Stimulated activated CD8-positive, alpha-beta memory T cell treated with anti-CD3 and anti-CD28 coated beads, Interleukin-12 subunit alpha, Interleukin-12 subunit beta, amount 100 ng/mL, for 24 hours (primary cell): ENCODE data around the gene FAM120B.

ENCODE experiments used
- DNase-seq: peaks from one replicate; pipeline ENCODE4 v3.0.0-alpha.2; 2020; ENCODE audit errors: extremely low read depth

Gene FAM120B

DNA sequence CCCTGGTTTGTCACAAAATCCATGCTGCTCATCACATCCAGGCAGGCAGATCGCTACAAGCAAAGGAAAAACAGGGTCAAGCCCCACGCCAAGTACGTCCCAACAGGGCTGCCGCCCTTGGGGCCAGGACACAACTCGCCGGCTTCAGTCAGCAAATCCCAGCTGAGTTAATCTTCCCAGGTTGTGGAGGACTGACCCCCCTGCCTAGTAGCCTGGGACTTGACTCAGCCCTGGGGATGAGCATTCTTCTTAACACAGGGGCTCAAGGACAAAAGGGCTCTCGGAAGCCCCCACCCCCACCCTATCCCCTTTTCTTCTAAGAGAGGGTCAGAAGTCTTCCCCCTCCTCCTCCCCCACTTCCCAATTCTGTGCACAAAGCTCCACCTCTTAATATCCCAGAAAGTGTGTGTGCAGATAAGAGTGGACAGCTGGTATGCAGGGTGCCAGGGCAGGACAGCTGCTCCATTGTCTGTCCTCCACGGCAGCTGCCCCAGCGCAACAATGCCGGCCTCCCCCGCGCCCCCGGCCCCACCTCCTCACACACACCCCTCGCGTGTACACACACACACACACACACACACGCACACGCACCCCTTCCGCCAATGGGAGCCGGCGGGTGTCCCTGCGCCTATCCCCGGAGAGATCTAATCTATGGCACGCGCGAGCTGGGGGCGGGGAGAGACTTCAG is 20.2 kb upstream of the FAM120B start:
- DNase-seq, result no peak

DNA sequence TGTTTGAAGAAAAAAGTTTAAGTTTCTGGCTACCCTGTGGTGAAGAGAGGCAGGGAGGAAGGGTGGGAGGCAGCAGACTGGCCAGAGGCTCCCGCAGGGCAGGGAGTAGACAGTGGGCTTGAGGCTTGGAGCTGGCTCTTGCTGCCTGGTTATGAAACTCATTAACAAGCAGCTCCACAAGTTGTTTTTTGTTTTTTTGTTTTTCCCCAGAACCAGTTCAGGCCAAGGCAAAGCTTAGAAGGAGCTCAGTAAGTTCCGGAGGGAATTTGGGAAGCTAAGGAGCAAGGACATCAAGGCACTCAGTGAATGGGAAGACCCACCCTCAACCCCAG is 19.7 kb upstream of the FAM120B start:
- no peak for DNase-seq

DNA sequence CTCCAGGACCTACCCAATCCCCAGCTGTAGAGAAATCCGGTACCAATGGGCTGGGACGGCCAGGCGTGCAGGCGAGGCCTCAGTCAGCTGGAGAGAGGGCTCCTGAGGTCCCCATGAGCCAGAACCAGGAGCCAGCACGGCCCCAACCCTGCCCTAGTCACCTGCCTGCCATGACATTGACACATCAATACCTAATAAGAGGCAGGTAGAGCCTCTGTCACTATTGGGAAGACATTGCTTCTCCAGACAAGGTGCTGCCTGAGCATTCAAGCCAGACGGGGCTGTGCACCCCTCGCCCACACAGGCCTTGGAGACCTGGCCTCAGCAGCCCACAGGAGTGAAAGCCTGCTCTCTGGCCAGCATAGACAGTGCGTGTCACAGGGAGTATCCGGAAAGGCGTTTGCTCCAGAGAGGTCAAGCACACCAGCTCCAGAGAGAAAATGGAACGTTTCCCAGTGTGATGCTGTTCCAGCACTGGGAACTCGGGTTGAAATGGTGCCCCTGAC is 19.1 kb upstream of the FAM120B start:
- DNase-seq, result no peak

DNA sequence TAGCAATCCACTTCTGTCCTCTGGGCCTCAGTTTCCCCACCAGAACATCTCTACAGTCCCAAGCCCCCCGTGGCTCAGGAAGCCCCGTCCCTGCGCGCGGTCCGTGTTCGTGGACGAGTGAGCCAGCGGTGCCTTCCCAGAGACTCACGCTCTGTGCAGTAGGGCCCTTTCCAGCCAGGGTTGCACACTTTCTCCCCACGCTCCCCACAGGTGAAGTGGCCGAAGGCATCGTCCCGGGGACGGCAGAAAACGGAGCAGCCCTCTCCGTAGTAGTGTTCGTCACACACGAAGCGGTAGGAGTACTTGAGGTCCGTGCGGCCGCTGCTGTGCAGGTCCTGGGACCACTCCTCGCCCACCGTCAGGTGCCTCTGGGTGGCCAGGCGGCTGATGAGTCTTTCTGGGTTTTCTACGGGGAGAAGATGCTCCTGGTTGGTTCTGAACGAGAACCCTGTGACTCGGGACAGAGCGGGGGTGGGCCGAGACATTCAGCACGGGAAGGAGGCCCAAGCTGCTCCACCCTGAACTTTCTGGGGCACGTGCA is 18.4 kb upstream of the FAM120B start:
- DNase-seq, result no peak

DNA sequence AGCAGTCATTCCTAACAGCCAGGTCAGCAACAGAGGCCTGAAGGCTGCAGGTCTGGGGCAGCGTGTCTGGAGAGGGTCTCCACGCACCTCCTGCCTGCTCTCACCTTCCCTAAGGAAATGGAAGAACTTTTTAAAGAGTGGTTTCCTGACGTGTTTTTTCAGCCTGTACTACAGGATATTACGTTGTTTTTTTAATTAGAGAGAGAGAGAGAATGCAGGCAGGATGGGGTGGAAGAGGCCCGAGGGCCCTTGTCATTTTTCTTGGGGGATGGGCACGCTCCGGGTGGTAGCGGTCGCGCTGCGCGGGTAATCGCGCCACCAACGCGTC is 17.7 kb upstream of the FAM120B start:
- DNase-seq, result no peak

DNA sequence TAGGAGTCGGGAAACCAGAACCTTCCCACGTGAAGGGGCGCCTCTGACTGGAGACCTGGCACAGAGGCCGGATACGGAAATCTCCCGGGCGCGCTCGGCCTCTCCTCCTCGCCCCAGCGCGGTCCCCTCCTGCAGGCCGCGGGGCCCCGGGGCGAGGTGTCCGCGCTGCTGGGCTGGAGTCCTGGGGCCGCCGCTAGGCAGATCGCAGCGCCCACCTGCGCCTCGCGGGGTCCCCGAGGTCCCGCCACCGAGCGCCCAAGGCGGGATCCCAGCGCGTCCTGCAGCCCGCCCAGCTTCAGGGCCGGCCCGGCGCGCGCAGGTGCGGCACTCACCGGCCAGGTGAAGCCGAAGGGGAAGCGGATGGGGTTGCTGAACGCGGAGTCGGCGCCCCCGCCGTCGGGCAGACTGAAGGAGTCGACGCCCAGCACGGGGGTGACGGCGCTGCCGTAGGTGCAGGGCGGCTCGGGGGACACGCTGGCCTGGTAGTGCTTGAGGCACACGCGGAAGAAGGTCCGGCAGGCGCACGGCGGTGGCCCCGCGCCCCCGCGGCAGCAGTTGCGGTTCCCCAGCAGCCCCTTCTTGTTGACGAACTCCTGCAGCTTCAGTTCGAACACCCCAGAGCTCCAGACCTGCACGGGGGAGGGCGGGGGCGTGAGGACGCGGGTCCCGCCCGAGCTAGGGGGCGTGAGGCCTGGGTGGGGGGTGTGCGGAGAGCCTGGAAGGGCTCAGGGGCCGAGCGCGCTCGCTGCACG is 17.2 kb upstream of the FAM120B start:
- no peak for DNase-seq

DNA sequence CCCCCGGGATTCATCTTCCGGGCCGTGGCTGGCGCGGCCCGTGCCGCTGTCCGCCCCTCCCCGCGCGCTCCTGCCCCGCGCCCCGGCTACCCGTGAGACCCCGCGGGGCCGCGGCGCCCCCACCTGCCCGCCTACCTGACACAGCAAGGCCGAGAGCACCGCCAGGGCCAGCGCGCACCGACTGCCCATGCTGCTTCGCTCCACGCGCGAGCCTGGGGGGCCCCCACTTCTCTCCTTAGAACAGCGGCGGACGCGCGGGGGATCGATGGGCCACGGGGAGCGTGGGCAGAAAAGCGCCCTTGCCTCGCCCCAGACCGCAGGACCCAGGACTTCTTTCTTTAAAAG is 16.6 kb upstream of the FAM120B start:
- DNase-seq, result no peak

DNA sequence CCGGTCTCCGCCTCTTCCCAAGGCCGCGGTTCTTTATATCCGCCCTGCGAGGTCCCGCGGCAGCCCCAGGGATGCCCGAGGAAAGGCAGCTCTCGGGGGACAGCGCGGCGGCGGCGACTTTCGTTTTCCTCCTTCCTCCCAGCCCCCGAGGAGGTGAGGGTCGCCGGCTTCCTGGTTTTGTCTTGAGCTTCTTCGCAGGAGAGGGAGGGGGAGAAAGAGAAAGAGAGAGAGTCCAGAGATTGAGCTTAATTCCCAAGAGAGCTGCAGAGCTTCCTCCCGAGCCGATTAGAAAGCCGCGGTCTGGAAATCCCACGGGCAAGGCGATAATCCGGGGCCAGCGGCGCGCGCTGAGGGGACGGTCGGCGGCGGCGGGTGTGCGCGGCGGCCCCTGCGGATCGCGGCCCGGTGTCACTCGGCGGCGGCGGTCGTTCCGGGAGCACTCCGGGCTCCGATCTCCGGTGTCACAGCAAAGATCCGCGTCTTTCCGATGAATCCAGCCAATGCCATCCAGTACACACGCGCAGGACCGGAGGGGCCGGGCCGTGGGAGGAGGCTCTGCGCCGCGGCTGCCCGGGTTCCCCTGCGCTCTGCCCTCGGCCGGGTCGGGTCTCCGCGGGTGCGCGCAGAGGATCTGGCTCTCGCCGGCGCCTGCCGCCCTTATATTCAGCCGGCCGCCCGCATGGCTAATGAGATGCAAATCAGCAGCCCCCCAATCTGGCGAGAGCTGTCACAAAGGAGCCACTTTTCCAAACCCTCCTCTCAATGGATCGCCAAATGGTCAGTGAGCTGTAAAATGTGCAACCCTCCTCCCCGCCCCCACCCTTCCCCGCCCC is 16.0 kb upstream of the FAM120B start, which contains the start of gene DLL1:
TSS of gene DLL1 (minus strand) at position 783 of the 833 bp plus-strand sequence. CDS start 939 bp downstream, outside the sequence.
- no peak for DNase-seq

DNA sequence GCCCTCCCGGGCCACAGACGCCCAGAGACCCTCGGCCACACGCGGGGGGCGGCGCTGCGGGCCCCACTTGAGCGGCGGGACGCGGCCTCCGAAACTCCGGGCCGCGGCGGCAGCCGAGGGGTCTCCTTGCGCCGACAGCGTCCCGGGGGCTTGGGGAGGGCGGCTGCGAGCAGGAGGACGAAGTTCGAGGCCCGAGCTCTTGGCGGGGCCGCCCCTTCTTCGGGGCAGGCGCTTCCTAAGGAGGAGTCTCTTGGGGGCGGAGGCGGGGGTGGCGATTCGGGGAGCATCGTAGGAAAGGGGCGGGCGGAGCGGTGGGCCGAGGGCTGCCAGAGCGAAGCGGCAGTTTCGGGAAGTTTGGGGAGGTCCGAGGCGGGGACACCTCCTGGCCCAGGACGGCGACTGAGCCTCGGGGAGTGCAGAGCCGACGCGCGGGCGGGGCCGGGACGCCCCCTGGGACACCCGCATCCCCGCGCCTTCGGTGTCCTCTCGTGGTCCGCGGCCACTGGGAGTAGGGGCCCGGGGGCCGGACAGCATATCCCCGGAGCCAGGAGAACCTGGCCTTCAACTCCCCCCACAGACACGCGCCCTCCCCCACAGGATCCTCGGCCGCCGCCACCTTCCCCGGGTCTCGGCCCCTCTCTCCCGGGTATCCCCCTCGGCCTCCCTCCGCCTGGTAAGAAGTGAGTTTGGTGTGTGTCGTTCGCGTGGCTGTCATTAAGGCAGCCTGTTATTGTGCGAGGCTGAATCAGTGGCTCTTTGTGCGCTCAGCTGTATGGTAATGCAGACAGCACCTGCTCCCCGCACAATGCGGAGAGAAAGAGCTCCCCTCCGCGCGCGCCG is 15.1 kb upstream of the FAM120B start:
- DNase-seq, result no peak

DNA sequence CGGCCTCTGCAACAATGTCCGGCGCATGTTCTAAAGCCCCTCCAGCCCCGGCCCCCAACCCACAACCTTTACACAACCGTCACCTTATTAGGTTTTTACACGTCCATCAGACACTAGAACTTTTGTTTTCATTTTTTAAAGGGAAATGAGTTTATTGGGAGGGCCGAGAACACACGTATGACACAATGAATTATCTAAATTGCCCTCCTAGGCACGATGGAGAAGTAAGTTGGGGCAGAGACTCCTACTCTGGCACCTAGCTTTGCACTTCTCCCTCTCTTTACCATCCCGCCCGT is 14.5 kb upstream of the FAM120B start:
- DNase-seq, result no peak

DNA sequence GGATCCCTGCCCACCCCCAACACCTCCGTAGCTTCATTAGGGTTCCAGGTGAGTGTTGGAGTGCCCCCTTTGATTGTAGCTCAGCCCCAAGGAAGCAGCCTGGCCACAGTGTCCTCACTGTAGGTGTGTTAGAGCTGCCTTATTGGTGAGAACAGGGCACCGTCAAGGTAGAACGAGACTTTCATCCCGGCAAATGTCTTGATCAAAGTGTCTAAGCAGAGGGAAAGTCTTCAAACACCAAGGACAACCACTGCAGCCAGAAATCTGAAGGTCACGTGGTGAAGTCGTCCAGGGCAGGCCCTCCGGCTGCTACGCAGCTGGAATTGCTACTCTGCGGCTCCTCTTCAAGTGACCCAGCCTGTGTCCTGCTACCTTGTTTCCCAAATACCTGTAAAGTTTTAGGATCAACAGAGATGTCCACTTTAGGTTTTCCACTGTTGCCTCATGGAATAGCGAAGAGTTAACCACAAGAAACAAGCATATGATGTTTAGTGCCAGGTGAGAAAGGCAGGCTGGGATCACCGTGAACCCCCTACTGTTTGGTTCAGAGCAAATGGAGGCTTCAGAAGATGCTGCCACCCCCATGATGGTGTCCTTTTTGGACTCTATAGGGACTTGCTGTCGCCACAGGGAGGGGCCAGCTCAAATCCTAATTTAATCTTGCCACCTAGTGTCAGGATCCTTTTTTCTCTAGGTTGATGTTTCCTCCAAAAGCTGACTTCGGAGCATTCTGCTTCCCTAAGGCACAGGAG is 14.0 kb upstream of the FAM120B start:
- no peak for DNase-seq

DNA sequence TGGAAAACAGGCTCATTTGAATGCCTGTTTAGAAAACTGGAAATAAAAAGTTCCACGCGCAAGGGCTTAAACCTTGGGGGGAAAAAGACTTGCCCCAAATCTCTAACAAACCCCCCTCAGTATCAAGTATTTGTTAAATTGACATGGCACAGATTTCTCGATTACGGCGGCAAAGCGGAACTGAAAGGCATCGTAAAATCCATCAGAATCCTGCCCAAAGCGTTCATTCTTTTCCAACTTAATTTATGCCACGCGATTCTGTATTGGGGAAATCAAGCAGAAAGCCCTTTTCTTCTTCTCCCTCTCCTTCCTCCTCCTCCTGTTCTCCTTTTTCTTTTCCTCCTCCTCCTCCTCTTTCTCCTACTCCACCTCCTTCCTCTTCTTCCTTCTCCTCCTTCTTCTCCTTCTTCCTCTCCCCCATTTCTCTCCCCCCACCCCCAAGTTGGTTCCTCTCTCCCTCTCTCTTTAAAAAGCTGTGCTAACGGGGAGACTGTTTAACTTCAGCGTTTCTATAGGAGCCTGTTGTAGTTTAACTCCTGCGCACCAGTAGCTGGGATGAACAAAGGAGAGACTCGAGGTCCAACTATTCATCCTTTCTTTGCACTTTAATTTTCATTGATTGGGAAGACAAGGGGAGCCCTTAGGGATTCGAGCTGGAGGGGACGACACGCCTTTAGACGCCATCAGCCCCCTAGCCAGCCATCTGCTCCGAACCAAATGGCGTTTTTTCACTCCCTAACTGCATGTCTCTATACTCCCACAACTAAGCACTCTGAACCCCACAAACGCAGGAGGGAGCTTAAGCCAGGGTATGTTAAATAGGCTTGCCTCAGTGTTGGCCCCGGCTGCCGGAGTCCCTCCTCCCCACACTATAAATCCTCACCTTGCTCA is 13.0 kb upstream of the FAM120B start:
- no peak for DNase-seq

DNA sequence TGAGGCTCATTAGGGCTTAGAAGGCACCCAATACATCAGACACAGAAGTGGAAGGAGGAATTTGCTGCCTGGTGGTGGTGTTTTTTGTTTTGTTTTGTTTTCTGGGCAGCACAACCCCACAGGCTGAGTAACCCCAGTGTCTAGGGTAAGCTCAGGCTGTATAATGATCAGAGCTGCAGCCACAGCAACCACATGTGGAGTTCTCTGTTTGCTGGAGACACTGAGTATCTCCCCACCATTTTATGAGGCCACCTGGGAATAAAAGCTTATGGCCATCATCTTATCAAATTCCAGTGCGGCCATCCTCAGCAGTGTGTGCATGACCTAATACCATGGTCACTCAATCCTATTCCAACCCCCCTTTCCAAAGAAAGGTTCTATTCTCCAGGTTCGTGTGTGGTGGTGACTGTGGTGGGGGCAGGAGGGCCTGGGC is 12.2 kb upstream of the FAM120B start:
- DNase-seq, result no peak

DNA sequence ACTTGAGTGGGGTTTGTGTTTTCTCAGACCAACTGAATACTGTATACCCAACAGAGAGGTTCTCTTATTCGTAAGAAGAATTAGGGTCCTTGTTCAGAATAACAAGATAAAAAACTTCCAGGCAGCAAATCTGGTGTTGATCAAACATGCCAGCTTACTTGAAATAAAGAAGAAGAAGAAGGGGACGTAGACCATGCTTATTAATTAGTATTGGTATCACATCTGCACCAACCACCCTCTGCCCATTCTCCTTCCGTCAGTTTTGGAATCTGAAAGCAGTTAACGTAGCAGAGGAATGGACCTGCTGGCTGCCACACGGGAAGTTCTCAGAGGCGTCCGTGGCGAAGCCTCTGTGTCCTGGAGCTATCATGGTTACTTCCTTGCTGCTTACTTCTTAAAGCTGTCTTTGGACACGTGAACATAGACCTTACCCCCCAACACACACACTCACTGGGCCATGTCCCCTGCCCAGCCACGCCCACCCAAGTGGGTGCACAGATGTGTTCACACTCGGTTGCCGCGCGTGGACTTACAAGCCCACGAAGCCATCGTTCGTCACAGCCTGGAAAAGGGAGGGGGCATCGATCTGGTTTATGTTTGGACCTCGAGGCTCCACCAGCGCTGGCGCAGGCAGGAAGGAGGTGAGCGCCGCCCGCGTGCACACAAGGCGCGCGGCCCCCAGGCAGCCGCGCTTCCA is 11.6 kb upstream of the FAM120B start:
- no peak for DNase-seq

DNA sequence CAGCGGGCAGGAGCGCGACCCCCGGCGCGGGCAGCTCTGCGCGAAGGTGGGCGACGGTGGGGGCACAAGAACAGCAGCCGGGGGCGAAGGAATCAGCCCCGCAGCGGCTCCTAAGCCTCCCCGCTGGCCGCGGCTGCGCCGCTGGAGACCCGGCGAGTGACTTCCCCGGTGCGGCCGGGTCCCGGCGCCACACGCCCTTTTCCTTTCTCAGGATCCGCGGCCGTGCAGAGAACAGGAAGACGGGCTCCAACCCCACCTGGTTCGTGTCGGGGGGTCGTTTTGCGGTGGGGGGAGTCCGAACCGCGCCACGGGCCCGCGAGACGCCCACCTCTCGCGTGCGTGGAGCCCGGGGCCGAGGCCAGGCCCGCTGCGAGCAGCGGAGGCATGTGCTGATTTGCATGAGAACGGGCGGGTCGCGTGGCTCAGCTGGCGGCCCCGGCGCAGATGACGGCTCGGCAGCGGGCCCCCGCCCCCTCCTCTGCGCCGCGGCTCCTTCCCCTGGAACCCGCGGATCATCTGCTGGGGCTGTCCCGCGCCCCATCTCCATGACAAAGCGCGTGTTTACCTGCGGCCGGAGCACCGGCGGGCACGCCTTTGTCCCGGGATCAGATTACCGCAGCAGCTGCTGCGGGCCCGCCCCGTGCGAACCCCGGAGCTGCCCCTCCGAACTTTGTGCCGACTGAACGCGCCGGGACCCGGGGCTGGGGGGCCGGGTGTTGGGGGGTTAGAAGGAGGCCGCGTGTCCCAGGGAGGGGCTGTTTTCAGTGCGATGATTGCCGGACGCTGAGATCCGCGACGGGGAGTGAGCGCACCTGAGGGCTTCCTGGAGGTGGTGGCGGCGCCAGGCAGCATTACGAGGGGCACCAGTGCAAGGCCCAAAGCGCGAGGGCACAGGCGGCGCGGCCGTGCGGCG is 10.8 kb upstream of the FAM120B start:
- no peak for DNase-seq

DNA sequence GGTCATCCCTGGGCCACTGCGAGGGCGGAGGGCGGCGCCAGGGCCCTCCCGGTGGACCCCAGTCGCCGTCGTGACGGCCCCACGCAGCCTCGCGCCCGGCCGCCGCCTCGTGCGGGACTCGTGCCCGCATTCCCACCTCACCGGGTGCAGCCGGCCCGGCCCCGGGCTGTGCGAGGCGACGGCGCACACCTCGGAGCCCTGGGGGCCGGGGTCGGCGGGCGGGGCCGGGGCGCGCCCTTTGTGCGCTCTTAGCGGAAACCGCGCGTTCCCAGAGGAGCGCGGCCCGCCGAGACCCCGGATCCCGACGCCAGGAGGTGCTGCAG is 10.2 kb upstream of the FAM120B start:
- no peak for DNase-seq

DNA sequence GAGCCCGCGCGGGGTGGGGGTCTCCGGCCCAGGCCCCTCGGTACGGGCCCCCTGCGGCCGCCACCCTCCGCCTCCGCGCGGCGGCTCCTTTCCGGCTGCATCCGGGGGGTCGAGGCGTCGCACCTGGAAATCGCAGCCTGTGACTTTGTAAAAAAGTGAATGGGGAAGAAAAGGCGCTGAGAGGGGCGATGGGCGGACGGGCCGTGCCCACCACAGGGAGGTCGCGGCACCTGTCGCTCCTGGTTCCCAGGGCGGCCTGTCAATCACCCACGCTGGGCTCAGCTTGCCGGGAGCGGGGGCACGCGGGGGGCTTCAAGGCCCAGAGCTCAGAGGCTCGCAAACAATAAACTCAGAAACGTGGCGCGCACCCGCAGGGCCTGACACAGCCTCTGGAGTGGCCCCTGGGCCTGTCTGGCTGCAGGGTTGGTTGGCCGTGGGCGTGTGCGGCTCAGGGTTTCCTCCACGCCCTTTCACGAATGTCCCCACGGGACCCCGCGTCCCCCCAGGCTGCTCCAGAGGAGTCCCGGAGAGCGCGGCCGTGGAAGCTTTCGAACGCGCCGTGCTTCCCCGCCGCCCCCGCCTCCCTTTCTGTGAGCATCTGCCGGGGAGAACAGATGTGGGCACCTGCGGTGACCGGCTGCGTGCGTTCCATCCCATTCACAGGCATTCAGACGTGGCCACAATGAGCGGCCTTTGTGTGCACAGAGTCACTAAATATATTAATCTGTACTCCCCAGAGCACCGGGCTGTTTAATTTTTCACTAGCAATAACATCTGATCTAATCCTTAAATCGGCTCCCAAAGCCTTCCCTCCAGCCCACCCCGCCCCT is 9.6 kb upstream of the FAM120B start:
- no peak for DNase-seq
